Right renal pelvis (tissue), 4 donors: Measurements from ENCODE around the gene WTIP. TPM values are rescaled to one million over a fixed set of nuclear protein-coding genes. Genes with fewer than 3 reads are reported as not detected.

Source experiments
- DNase-seq, 4 donors: peaks; one replicate each; pipeline ENCODE4 v3.0.0-alpha.2; 2013; ENCODE audit warnings: low read depth in 4 of 4, low spot score in 3 of 4, missing footprints in 1 of 4
- polyA plus RNA-seq, 4 donors: library from polyadenylated mRNA; unstranded; fragments of 120-200 nt; gene quantifications; one replicate each; pipeline ENCODE4 v1.2.1, GENCODE V29; 2013; ENCODE audit not compliant: insufficient read length in 4 of 4

The WTIP gene
- polyA plus RNA-seq, 4 donors, result 33.0 to 40.3 (median 36.9) TPM

GRCh38 chr19:34549833-34550232 lies 68.3 kb downstream of the WTIP start:
- DNase-seq, result no peak

- DNase-seq, result no peak
Measured at GRCh38 chr19:34555447-34555846, 73.9 kb downstream of the WTIP start.

GRCh38 chr19:34556488-34556887 lies 74.9 kb downstream of the WTIP start:
- DNase-seq, result no peak

GRCh38 chr19:34559045-34559444 lies 77.5 kb downstream of the WTIP start:
- DNase-seq, result no peak

GRCh38 chr19:34560229-34560628 lies 78.7 kb downstream of the WTIP start:
- DNase-seq, result no peak

Other genes with a start within 250 kb of the WTIP start
- gene GARRE1, start 227.2 kb upstream of the WTIP start, polyA plus RNA-seq, result 10 to 100 TPM; 35.6 to 44.0 (median 41.8) TPM
- 100 to 1,000 TPM; 151 to 181 (median 165) TPM for gene GPI, start 116.6 kb upstream of the WTIP start, polyA plus RNA-seq
- gene PDCD2L, start 77.4 kb upstream of the WTIP start, polyA plus RNA-seq, result 10 to 100 TPM; 12.9 to 18.4 (median 15.3) TPM
- 100 to 1,000 TPM; 162 to 168 (median 165) TPM for gene UBA2, start 53.4 kb upstream of the WTIP start, polyA plus RNA-seq
- gene SCGB2B2, start 195.4 kb downstream of the WTIP start, polyA plus RNA-seq, result 1 to 10 TPM in 2 of 4 donors, under 1 TPM in 2; 0.75 to 1.5 (median 0.95) TPM
- 10 to 100 TPM; 65.7 to 91.2 (median 85.1) TPM for gene ZNF302, start 195.9 kb downstream of the WTIP start, polyA plus RNA-seq